GM23338 (cell line): Measurements from ENCODE around the gene USP6NL. TPM values are rescaled to one million over a fixed set of nuclear protein-coding genes. Genes with fewer than 3 reads are reported as not detected.

Experiments used
- ATAC-seq: fragments of 200-7000 bp; cut with Tn5 transposase; 3 replicates; pipeline ENCODE4 v1.9.1; 2020
- DNase-seq: peaks from one replicate; pipeline ENCODE4 v3.0.0-alpha.2; 2015; ENCODE audit warnings: low spot score
- H2AFZ ChIP-seq: fragments of 200-600 bp; sonication (generic); 2 replicates; pipeline ENCODE4 v1.8.0; 2016; ENCODE audit warnings: antibody characterized with exemption, mild to moderate bottlenecking, moderate library complexity
- H3F3A ChIP-seq: fragments of 200-600 bp; sonication (generic); replicated peaks from 2 replicates; pipeline ENCODE4 v1.8.0; 2017; ENCODE audit warnings: antibody characterized with exemption, mixed run types, low read depth
- H3K27ac ChIP-seq: fragments of 200-600 bp; sonication (generic); 2 replicates; pipeline ENCODE4 v1.6.1; 2016; ENCODE audit warnings: low read depth
- H3K27me3 ChIP-seq: fragments of 200-600 bp; sonication (generic); 2 replicates; pipeline ENCODE4 v1.8.0; 2016; ENCODE audit warnings: mild to moderate bottlenecking, mixed run types, moderate library complexity; ENCODE audit not compliant: insufficient read depth
- H3K36me3 ChIP-seq: fragments of 200-600 bp; sonication (generic); 2 replicates; pipeline ENCODE4 v1.8.0; 2016; ENCODE audit warnings: mild to moderate bottlenecking; ENCODE audit not compliant: insufficient read depth
- H3K4me1 ChIP-seq: fragments of 200-600 bp; sonication (generic); 2 replicates; pipeline ENCODE4 v1.8.0; 2016; ENCODE audit warnings: mild to moderate bottlenecking, moderate library complexity; ENCODE audit not compliant: insufficient read depth
- H3K4me2 ChIP-seq: fragments of 200-600 bp; sonication (generic); 2 replicates; pipeline ENCODE4 v1.7.1; 2017; ENCODE audit warnings: mixed run types
- H3K4me3 ChIP-seq: fragments of 200-600 bp; sonication (generic); 2 replicates; pipeline ENCODE4 v1.6.1; 2016; ENCODE audit warnings: mixed run types
- H3K79me2 ChIP-seq: fragments of 200-600 bp; sonication (generic); replicated peaks from 2 replicates; pipeline ENCODE4 v1.8.0; 2017; ENCODE audit warnings: mild to moderate bottlenecking; ENCODE audit not compliant: insufficient read depth
- H3K9me2 ChIP-seq: fragments of 200-600 bp; sonication (generic); 2 replicates; pipeline ENCODE4 v1.8.0; 2017; ENCODE audit not compliant: insufficient read depth
- H4K20me1 ChIP-seq: fragments of 200-600 bp; sonication (generic); replicated peaks from 2 replicates; pipeline ENCODE4 v1.8.0; 2017; ENCODE audit warnings: mild to moderate bottlenecking; ENCODE audit not compliant: insufficient read depth
- H3K27ac Mint-ChIP-seq: 2 replicates; pipeline ENCODE4 v1.8.0; 2020; ENCODE audit warnings: inconsistent platforms, mild to moderate bottlenecking, moderate library complexity, mixed read lengths
- H3K27me3 Mint-ChIP-seq: 3 replicates; pipeline ENCODE4 v1.8.0; 2022; ENCODE audit warnings: low read depth, mild to moderate bottlenecking, moderate library complexity, mixed read lengths, inconsistent platforms; ENCODE audit not compliant: insufficient read depth, poor library complexity
- H3K36me3 Mint-ChIP-seq: 3 replicates; pipeline ENCODE4 v1.8.0; 2021; ENCODE audit warnings: low read depth, mild to moderate bottlenecking, inconsistent platforms, moderate library complexity, mixed read lengths
- H3K4me1 Mint-ChIP-seq: 3 replicates; pipeline ENCODE4 v1.8.0; 2020; ENCODE audit warnings: mild to moderate bottlenecking, inconsistent platforms, mixed read lengths
- H3K4me3 Mint-ChIP-seq: 3 replicates; pipeline ENCODE4 v1.8.0; 2021; ENCODE audit warnings: moderate library complexity, mild to moderate bottlenecking, inconsistent platforms, mixed read lengths
- H3K9me3 Mint-ChIP-seq: 3 replicates; pipeline ENCODE4 v1.8.0; 2020; ENCODE audit warnings: moderate library complexity, mild to moderate bottlenecking, inconsistent platforms, mixed read lengths
- CREB1 ChIP-seq: fragments of 250-450 bp; sonication (Bioruptor Pico); IDR thresholded peaks from 2 replicates; pipeline ENCODE4 v1.5.0; 2020; ENCODE audit warnings: low read depth, mild to moderate bottlenecking, moderate library complexity
- ETS1 ChIP-seq: IDR thresholded peaks from 2 replicates; pipeline ENCODE4 v1.6.1; 2016; ENCODE audit warnings: antibody characterized with exemption
- EZH2 ChIP-seq: fragments of 200-600 bp; sonication (generic); IDR thresholded peaks from one replicate; pipeline ENCODE4 v1.8.0; 2017; ENCODE audit warnings: antibody characterized with exemption, mild to moderate bottlenecking, low read depth; ENCODE audit not compliant: unreplicated experiment
- EZH2phosphoT487 ChIP-seq: fragments of 200-600 bp; sonication (generic); IDR thresholded peaks from one replicate; pipeline ENCODE4 v1.8.1; 2018; ENCODE audit warnings: antibody characterized with exemption; ENCODE audit not compliant: unreplicated experiment
- JUNB ChIP-seq: IDR thresholded peaks from one replicate; pipeline ENCODE4 v1.6.1; 2016; ENCODE audit warnings: antibody characterized with exemption; ENCODE audit not compliant: unreplicated experiment
- NANOG ChIP-seq: IDR thresholded peaks from 2 replicates; pipeline ENCODE4 v1.6.1; 2016; ENCODE audit warnings: antibody characterized with exemption, borderline replicate concordance
- POLR2AphosphoS5 ChIP-seq: IDR thresholded peaks from 2 replicates; pipeline ENCODE4 v1.6.1; 2016; ENCODE audit warnings: antibody characterized with exemption, low read depth
- STAT1 ChIP-seq: IDR thresholded peaks from one replicate; pipeline ENCODE4 v1.6.1; 2016; ENCODE audit warnings: antibody characterized with exemption; ENCODE audit not compliant: unreplicated experiment
- ZNF114 ChIP-seq: fragments of 250-450 bp; sonication (Bioruptor Pico); IDR thresholded peaks from 2 replicates; pipeline ENCODE4 v1.5.0; 2020; ENCODE audit warnings: mild to moderate bottlenecking, moderate library complexity
- ZNF331 ChIP-seq: fragments of 250-450 bp; sonication (Bioruptor Pico); IDR thresholded peaks from 2 replicates; pipeline ENCODE4 v1.5.0; 2020; ENCODE audit warnings: low read depth, mild to moderate bottlenecking, moderate library complexity
- polyA plus RNA-seq: library from polyadenylated mRNA; unstranded; fragments of >200 nt; fragmentation: Nextera tagmentation; extraction: Ambion mirVana; gene quantifications from 2 replicates; pipeline ENCODE4 v1.2.1, GENCODE V29; 2016
- total RNA-seq: library from RNA; depleted of rRNA; stranded (reverse); fragments of >200 nt; shearing (Covaris generic); gene quantifications from 2 replicates; pipeline ENCODE4 v1.2.3, GENCODE V29; 2014
- TF ChIP-seq, protein P1 (sequence below): fragments of 250-450 bp; sonication (Bioruptor Pico); IDR thresholded peaks from 2 replicates; pipeline ENCODE4 v1.5.0; 2020; ENCODE audit warnings: mild to moderate bottlenecking, moderate library complexity
- TF ChIP-seq, protein P2 (sequence below), 2 experiments: fragments of 200-600 bp in 1 of 2; sonication (generic) in 1 of 2; conservative IDR thresholded peaks; 2 replicates each; pipeline versions ENCODE4 v1.5.1 to v1.6.1; 2016 to 2017; ENCODE audit warnings: antibody characterized with exemption in 2 of 2, low read depth in 2 of 2, mild to moderate bottlenecking in 2 of 2, moderate library complexity in 1 of 2
- TF ChIP-seq, protein P3 (sequence below): IDR thresholded peaks from one replicate; pipeline ENCODE4 v1.6.1; 2018; ENCODE audit warnings: antibody characterized with exemption; ENCODE audit not compliant: unreplicated experiment

The USP6NL gene
- total and polyA plus RNA-seq, 2 experiments from 2014 or later, result 8.1 to 29.7 TPM

DNA sequence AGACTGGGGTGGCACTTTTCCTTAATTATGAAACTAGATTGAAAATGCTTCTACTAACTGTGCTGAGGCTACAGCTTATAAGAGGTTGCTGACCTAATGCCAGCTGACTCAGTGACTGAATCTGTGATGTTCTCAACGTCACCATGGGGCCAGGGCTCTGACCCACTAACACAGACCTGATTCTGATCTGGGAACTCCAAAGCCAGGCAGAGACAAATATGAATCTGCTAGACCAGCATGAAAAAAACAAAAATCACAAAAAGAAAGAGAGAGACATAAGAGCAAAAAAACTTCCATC is 16.1 kb downstream of the USP6NL start:
- H3K4me2 ChIP-seq, result no peak overlapping the region
- no peaks in the 10 kb centered on the region for H3K9me2 ChIP-seq
- TF ChIP-seq JUNB (no peak), ZNF114 (CRISPR knock-in tag) (no peak), ZNF331 (CRISPR knock-in tag) (no peak), POLR2AphosphoS5 (no peak), EZH2 (no peak), STAT1 (no peak), ETS1 (no peak), CREB1 (CRISPR knock-in tag) (no peak), EZH2phosphoT487 (no peak), NANOG (no peak)
- TF ChIP-seq, protein P1, sequence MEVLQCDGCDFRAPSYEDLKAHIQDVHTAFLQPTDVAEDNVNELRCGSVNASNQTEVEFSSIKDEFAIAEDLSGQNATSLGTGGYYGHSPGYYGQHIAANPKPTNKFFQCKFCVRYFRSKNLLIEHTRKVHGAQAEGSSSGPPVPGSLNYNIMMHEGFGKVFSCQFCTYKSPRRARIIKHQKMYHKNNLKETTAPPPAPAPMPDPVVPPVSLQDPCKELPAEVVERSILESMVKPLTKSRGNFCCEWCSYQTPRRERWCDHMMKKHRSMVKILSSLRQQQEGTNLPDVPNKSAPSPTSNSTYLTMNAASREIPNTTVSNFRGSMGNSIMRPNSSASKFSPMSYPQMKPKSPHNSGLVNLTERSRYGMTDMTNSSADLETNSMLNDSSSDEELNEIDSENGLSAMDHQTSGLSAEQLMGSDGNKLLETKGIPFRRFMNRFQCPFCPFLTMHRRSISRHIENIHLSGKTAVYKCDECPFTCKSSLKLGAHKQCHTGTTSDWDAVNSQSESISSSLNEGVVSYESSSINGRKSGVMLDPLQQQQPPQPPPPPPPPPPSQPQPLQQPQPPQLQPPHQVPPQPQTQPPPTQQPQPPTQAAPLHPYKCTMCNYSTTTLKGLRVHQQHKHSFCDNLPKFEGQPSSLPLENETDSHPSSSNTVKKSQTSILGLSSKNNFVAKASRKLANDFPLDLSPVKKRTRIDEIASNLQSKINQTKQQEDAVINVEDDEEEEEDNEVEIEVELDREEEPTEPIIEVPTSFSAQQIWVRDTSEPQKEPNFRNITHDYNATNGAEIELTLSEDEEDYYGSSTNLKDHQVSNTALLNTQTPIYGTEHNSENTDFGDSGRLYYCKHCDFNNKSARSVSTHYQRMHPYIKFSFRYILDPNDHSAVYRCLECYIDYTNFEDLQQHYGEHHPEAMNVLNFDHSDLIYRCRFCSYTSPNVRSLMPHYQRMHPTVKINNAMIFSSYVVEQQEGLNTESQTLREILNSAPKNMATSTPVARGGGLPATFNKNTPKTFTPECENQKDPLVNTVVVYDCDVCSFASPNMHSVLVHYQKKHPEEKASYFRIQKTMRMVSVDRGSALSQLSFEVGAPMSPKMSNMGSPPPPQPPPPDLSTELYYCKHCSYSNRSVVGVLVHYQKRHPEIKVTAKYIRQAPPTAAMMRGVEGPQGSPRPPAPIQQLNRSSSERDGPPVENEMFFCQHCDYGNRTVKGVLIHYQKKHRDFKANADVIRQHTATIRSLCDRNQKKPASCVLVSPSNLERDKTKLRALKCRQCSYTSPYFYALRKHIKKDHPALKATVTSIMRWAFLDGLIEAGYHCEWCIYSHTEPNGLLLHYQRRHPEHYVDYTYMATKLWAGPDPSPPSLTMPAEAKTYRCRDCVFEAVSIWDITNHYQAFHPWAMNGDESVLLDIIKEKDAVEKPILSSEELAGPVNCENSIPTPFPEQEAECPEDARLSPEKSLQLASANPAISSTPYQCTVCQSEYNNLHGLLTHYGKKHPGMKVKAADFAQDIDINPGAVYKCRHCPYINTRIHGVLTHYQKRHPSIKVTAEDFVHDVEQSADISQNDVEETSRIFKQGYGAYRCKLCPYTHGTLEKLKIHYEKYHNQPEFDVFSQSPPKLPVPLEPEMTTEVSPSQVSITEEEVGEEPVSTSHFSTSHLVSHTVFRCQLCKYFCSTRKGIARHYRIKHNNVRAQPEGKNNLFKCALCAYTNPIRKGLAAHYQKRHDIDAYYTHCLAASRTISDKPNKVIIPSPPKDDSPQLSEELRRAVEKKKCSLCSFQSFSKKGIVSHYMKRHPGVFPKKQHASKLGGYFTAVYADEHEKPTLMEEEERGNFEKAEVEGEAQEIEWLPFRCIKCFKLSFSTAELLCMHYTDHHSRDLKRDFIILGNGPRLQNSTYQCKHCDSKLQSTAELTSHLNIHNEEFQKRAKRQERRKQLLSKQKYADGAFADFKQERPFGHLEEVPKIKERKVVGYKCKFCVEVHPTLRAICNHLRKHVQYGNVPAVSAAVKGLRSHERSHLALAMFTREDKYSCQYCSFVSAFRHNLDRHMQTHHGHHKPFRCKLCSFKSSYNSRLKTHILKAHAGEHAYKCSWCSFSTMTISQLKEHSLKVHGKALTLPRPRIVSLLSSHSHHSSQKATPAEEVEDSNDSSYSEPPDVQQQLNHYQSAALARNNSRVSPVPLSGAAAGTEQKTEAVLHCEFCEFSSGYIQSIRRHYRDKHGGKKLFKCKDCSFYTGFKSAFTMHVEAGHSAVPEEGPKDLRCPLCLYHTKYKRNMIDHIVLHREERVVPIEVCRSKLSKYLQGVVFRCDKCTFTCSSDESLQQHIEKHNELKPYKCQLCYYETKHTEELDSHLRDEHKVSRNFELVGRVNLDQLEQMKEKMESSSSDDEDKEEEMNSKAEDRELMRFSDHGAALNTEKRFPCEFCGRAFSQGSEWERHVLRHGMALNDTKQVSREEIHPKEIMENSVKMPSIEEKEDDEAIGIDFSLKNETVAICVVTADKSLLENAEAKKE (CRISPR knock-in tag), result no peak
- TF ChIP-seq, protein P2, sequence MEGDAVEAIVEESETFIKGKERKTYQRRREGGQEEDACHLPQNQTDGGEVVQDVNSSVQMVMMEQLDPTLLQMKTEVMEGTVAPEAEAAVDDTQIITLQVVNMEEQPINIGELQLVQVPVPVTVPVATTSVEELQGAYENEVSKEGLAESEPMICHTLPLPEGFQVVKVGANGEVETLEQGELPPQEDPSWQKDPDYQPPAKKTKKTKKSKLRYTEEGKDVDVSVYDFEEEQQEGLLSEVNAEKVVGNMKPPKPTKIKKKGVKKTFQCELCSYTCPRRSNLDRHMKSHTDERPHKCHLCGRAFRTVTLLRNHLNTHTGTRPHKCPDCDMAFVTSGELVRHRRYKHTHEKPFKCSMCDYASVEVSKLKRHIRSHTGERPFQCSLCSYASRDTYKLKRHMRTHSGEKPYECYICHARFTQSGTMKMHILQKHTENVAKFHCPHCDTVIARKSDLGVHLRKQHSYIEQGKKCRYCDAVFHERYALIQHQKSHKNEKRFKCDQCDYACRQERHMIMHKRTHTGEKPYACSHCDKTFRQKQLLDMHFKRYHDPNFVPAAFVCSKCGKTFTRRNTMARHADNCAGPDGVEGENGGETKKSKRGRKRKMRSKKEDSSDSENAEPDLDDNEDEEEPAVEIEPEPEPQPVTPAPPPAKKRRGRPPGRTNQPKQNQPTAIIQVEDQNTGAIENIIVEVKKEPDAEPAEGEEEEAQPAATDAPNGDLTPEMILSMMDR (conservative IDR thresholded peaks at IDR 0.05; ENCODE audit: low read depth in 2 of 2), result no peak
- TF ChIP-seq, protein P3, sequence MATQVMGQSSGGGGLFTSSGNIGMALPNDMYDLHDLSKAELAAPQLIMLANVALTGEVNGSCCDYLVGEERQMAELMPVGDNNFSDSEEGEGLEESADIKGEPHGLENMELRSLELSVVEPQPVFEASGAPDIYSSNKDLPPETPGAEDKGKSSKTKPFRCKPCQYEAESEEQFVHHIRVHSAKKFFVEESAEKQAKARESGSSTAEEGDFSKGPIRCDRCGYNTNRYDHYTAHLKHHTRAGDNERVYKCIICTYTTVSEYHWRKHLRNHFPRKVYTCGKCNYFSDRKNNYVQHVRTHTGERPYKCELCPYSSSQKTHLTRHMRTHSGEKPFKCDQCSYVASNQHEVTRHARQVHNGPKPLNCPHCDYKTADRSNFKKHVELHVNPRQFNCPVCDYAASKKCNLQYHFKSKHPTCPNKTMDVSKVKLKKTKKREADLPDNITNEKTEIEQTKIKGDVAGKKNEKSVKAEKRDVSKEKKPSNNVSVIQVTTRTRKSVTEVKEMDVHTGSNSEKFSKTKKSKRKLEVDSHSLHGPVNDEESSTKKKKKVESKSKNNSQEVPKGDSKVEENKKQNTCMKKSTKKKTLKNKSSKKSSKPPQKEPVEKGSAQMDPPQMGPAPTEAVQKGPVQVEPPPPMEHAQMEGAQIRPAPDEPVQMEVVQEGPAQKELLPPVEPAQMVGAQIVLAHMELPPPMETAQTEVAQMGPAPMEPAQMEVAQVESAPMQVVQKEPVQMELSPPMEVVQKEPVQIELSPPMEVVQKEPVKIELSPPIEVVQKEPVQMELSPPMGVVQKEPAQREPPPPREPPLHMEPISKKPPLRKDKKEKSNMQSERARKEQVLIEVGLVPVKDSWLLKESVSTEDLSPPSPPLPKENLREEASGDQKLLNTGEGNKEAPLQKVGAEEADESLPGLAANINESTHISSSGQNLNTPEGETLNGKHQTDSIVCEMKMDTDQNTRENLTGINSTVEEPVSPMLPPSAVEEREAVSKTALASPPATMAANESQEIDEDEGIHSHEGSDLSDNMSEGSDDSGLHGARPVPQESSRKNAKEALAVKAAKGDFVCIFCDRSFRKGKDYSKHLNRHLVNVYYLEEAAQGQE, result no peak
- Mint-ChIP-seq H3K27ac (peak overlapping the region; percentile 19; the same call in 1 of the 2 replicates), H3K4me3 (no peak overlapping the region), H3K4me1 (peaks cover 24% of the 10 kb centered on the region), H3K9me3 (no peaks in the 10 kb centered on the region), H3K27me3 (peaks cover 3% of the 10 kb centered on the region), H3K36me3 (0 out of 3 replicates have a peak, but pooled peaks cover 4% of the 10 kb centered on the region)
- peaks cover 100% of the 10 kb centered on the region for H3K79me2 ChIP-seq
- H3F3A ChIP-seq, result no peaks in the 10 kb centered on the region
- H3K36me3 ChIP-seq, result no peaks in the 10 kb centered on the region
- no peak for ATAC-seq
- H4K20me1 ChIP-seq, result peaks cover 32% of the 10 kb centered on the region
- peaks cover 13% of the 10 kb centered on the region for H3K4me1 ChIP-seq
- no peak for DNase-seq
- no peak overlapping the region for H3K27ac ChIP-seq
- no peak overlapping the region for H2AFZ ChIP-seq
- no peak overlapping the region for H3K4me3 ChIP-seq
- H3K27me3 ChIP-seq, result no peaks in the 10 kb centered on the region
